Stimulated activated CD8-positive, alpha-beta memory T cell treated with anti-CD3 and anti-CD28 coated beads, Interleukin-12 subunit alpha, Interleukin-12 subunit beta, amount 100 ng/mL, for 24 hours (primary cell): ENCODE results near the gene FHL2.

Source experiments
- DNase-seq: peaks from one replicate; pipeline ENCODE4 v3.0.0-alpha.2; 2020; ENCODE audit errors: extremely low read depth

FHL2 gene

DNA sequence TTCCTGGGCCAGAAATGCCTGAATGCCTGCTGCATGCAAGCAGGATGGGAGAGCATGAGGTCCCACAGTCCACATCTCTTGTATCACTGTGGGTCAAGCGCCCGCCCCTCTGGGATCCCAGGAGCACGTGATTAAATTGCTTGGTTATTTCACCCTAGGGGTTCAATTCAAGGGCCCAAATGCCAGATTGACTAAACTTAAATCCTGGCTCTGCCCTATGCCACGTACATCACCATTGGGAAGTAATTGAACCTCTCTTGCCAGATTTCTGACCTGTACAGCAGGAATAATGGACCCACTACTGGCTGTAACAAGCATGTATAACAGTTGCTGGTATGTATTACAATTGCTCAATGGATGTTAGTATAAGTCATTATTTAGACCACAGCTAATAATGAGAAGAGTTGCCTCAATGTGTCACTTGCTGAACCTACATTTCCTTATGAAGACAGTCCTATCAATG, 19.9 kb downstream of the FHL2 start:
- DNase-seq = no peak

DNA sequence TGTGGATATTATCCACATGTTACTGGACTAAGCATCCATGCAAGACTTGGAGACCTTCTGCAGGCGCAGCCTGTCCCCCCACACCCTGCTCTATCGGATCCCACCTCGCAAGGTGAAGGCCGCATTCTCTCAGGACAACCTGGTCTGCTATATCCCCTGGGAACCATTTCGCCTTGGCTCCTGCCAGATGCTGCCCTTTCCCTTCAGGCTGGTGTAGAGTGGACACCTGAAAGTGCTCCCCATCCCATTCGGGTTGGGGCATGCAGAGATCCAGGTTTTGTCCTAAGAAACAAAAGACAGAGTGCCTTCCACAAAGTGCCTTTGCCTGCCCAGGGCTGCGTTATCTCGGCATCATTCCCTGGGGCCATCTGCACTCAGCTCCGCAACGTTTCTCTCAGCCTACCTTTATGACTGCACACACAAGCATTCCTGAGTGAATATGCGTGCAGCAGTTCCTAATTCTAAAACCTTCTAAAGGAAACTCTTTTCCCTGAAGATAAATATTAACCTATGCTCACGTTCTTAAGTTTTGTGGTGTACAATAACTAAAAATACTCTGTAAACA, 20.5 kb downstream of the FHL2 start:
- DNase-seq = no peak

DNA sequence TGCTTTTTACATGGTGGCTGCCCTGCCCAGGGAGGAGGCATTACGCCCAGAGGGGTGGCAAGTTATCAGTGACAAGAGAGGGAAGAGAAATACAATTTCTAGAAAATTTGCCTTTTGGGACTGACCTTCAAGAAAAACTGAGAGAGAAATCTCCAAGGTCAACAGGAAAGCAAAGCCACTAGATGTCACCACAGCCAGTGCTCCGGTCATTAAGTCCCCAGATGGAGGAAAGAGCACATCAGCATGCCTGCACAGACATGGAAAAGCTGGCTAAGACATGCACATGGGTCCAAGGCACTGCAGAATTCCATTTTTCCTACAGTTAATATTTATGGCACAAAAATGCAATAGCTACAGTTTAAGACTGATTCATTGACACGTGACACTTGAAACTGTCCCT, 21.0 kb downstream of the FHL2 start:
- DNase-seq = no peak

DNA sequence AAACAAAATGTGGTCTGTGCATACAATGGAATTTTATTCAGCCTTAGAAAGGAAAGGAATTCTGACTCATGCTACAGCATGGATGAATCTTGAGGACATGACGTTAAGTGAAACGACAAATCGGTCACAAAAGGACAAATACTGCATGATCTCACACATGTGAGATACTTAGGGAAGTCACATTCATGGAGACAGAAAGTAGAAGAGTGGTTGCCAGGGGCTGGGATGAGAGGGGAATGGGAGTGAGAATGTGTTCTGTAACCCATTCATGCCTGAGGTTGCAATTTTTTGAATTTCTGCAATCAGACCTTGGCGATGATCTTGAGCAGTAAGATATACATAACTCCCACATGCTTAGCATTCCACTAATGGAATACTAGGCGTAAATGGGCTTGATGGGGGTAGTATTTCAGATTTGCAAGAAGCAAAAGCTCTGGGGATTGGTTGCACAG, 22.0 kb downstream of the FHL2 start:
- no peak for DNase-seq

DNA sequence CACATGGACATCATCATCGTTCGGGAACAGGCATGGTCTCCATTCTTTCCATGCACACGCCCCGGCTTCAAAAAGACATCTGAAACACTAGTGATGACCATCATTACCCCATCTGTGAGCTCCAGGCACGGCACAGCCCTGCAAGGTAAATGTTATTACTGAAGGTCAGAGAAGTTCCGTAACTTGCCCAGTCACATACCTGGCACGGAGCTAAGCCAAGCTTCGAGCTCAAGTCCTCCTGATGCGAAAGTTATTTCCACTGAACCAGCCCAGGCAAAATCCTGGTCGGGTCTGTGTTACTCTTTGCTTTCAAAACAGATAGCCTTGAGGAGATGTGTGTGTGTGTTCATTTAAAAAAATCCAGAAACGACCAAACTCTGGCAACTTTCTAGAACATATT, 22.8 kb downstream of the FHL2 start:
- no peak for DNase-seq

DNA sequence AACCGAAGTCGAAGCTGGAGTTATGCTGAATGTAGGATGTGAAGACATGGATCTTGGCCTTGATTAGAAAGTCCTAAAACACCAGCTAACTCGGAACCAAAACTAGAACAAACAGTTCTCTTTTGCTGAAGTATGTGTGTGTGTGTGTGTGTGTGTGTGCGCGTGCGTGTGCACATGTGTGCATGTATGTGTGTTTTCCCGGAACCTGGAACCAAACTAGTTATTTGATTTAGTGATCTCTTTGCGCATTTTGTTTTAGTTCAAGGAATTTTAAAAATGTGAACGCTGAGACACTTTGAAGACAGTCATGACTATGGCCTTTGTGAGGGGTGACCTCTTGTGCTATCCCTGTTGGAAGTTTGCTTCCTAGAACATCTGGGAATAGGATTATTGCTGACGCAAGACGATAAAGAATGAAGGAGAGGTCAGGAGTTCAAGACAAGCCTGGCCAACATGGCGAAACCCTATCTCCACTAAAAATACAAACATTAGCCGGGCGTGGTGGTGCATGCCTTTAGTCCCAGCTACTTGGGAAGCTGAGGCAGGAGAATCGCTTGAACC, 23.8 kb downstream of the FHL2 start:
- no peak for DNase-seq

DNA sequence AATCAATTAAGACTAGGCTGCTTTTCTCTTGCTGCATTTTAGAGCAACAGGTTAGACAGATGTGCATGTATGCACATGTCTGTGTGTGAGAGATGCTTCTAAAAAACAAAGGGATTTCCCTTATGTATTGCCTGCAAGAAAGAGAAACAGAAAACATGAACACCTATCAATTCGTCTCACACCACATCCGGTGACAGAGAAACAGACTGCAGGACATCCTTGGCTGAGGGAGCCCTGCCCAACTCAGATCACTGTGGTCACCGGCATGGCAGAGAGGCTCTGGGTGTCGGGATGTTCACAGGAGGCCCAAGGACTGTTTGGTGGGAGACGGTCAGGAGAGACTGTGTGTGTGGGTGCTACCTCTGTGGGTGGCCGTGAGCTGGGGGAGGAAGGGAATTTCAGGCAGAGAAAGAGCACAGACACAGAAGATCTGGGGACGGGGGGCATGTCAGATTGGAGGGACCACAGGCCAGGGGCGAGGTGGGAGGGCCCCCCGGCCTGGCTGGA, 24.9 kb downstream of the FHL2 start:
- DNase-seq = no peak

DNA sequence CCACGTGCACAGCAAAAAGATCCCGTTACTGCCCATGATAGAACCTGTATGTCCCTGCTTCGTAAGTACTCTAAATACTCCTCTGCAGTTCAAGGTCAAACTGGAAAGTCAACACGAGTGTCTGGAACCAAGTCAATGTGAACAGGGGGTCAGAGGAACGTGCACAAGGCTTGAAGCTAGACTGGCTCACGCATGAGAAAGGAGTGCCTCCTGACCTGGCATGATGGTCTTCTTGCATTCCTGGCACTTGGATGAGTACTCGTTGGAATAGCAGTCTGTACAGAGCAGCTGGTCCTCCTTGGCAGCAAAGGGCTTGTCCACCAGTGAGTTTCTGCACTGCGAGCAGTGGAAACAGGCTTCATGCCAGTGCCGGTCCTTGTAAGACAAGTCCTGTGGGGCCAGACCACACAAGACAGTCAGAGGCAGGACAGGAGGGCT, 25.5 kb downstream of the FHL2 start:
- DNase-seq = no peak

DNA sequence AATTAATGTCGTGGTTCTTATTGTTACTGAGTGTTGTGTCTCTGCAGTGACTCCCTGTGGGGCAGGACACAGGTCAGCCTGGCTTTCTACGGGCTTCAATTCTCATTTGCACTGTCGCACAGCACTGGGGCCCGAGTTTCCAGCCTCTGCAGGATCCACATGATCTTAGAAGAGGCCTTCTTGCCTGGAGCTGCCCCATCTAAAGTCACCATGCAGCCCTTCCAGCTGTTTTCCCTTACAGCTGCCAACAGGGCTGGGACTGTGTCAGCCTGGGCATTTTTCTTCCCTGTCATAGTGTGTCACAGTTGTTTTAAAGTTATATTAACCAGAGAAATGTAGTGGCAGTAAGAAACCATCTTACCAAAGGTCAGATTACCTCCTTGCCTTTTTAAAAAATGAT, 27.0 kb downstream of the FHL2 start:
- DNase-seq = no peak

DNA sequence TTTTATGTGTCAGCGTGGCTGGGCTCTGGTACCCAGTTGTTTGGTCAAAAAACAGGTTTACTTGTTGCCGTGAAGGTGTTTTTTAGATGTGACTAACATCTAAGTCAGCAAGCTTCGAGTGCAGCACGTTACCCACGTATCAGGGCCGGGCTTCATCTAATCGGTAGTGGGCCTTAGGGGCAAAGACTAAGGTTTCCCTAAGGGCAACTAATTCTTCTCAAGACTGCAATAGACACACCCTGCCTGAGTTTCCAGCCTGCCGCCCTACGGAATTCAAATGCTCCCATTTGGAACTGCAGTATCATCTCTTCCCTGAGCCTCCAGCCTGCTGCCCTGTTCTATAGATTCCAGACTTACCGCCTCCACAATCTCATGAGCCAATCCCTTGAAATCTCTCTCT, 27.7 kb downstream of the FHL2 start:
- DNase-seq = no peak

DNA sequence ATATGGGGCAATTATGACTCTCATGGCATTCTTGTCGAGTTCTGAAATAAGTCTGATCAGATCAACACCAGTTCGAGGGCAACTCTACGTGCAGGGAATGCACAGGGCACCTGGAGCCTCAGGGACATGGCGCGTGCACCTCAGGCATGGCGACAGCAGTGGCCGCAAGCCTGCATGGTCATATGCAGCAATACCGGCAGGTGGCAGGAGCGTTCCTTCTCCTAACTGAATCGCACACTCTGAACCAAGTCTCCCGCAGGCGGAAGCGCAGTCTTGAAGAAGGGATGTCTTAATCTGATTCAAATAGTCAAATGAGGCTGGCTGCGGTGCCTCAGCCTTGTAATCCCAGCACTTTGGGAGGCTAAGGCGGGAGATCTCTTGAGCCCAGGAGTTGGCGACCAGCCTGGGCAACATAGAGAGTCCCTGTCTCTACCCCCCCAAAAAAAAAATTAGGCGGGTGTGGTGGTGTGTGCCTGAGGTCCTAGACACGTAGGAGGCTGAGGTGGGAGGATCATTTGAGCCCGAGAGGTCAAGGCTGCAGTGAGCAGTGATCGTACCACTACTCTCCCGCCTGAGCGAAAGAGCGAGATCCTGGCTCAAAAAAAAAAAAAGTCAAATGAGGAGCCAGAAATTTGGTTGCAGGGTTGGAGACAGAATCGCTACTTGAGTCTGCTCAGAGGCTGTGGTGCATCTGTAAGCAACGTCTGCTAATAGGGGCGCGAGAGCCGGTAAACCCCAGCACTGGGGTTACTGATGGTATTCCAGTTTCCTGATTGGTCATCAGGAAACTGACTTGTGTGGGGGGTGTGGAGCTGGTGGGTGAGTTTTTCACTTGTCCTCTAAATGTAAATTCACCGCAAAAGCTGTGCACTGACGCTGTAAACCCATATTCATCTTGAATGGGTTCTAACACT, 28.8 kb downstream of the FHL2 start:
- DNase-seq = peak; percentile 57

DNA sequence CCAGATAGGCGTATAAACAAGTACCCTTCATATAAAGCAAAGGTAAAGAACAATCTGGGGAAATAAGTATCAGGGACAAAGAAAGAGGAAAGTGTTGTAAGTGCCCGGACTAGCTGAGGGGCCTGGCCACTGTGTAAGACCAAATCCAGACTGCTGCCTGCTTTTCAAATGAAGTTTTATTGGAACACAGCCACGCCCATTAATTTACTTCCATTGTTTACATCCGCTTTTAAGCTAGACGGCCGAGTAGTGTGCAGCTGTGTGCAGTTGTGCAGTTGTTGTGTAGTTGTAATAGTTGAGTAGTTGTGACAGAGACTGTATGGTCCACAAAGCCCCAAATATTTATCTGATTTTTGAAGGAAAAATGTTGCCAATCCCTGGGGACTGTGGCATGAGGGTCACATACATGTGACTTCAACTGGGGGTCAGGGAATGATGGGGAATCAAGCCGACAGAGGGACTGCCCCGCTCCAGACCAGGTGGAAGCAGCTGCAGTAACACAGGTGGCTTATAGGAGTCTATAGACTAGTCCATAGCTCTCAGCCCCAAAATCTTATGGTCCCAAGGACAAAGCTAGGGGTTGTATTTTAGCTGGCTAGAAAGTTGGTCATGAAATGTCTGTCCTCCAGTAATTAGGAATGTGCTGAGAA, 30.0 kb downstream of the FHL2 start:
- DNase-seq = no peak

DNA sequence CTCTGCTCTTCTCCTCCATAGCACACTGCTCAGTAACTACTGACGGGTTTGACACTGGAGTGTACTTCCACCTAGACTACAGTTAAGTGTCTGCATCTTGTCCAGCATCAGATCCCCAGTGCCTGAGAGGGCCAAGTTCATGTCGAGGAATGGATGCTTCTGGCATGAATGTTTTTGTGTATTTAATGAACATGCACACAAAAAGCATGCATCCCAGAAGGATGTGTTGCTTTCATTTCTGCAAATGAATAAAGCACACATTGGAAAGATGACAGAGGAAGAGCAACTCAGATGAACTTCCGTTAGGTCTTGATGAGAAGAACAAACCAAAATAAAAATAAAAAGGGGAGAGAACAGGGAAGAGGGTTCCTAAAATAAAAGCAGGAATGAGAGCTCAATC, 33.6 kb downstream of the FHL2 start:
- no peak for DNase-seq

DNA sequence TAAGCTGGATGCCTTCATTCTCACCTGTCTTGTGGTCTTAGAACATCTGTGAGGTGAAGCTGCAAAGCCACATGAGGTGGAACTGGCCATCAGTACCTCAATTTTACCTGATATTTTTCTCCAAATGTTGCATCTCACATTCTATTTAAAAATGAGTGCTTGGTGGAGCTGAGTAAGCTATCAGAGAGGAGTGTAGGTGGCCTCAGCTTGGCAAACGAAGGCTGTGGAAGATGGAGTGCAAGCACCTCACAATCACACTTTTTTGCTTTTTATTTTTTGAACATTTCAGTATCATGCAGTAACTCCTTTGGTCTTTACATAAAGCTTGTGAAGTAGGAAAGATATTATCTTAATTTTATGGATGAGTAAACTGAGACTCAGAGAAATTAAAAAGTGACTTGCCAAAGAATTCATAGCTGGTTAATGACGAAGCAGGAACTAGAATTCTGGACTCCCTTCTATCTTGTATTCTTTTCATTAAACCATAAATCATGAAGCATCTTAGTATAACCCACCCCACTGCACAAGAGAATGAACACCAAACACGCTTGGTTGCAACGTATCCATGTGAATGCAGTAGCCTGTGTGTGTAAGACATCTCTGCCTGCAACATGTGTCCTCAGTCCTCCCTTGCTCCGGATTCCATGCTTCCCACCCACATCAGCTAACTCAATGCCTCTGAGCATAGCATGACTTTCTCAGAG, 34.3 kb downstream of the FHL2 start:
- DNase-seq = no peak

DNA sequence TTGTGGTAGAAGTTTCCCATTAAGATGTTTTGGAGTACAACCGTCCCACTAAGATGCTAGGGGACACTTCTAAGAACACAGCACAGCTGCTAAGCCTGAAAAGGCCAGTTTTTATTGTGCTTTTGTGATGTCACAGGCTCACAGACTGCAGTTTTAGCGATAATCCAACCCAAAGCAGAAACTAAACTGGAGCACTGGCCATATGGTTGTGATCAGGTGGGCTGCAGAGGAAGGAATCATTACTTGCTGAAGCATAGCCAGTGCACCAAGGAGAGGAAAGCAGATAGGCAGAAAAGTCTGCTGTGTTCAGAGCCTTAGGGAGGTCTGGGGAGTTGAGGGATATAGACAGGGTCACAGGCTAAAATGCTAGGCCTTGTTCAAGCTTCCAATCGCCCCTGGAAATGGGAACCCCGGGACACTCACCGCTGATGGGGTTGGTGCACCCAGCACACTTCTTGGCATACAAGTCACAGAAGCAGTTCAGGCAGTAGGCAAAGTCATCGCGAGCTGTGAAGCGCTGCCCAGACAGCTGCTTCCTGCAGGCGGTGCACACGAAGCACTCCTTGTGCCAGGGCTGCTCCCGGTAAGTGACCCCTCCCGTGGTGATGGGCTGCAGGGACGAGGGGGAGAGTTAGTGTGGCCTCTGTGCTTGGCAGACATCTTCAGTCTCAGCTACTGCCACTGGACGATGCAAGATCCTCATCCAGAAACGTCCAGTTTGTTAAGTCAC, 35.8 kb downstream of the FHL2 start:
- no peak for DNase-seq

DNA sequence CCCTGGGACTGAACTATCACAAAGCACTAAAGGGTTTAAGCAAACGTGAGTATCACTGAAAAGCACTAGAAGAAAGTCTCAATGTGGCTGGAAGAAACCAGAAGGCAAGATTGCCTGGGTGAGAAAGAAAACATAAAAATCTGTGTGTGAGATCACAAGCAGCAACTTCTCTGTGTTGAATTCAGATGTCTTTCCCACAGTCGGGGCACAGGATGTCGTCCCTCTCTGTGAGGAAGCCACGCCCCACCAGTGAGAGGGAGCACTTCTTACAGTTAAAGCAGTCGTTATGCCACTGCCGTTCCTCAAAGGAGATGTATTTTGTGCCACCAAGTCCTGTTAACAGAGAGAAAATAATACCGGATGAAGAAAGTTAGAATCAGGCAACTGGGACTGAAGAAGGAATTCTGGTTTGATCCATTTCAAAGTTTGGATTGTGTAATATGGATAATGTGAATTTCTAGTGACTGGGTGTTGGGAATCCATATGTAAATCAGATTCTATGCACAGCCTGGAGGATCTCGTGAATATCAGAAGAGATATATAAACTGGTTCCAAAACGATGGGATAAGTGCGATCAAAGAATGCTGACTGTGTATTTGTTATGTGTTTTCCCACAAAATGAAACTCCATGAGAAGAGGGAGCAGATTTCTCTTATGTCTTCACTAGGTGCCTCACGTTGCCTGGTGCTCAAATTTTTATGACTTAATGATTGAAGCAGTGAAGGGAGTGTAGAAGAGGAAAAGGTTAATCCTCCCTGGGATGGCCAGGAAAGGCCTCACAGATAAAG, 37.6 kb downstream of the FHL2 start:
- DNase-seq = no peak

DNA sequence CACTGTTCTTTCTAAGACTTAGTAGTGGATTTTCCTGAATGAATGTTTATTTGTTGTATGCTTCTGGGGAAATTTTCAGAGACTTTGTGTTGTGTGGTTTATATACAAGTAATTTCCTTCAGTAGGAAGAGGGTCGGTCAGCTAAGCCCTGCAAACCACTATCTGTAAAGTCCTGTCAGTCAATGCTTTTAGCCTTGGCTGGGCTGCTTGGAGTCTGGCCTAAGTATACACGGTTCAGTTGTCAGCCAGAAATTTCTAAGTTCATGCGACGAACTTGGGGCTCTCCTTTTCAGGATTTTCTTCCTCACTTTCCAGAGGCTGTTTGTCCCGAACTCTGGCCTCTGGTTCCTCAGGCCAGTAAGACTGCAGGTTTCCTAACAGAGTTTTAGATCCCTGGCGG, 40.3 kb downstream of the FHL2 start:
- no peak for DNase-seq

DNA sequence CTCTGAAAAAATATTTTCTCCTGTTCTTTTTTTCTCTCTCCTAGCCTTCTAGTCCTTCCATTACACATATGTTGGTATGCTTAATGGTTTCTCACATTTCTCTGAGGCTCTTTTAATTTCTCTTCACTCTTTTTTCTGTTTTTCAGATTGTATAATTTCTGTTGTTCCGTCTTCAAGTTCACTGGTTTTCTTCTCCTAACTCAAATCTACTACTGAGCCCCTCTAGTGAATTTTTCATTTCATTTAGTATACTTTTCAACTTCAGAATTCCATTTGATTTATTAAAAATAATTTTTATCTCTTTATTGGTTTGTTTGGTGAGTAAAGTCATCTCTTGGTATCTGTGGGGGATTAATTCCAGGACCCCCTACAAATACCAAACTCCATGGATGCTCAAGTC, 41.7 kb downstream of the FHL2 start:
- no peak for DNase-seq

DNA sequence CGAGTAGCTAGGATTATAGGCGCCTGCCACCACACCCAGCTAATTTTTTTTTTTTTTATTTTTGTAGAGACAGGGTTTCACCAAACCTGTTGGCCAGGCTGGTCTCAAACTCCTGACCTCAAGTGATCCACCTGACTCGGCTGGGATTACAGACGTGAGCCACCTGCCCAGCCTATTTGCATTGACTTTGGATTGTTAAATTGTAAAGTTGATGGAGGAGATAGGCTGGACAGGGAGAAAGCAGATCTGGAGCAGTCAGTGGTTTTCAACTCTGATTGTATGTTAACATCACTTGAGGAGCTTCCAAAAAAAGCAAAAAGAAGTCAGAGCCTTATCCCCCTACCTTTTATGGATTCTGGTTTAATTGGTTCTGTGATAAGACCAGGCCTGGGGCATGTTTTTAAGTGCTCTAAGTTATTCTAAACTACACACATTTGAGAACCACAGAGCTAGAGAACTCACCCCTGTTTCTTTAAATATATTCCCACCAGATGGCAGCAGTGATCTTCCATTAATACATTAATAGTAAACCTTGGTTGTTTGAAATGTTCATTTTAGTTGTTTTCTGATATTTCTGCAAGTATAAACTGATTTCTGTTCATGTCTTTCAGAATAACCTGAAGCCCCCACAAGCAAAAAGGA, 54.0 kb downstream of the FHL2 start:
- DNase-seq = no peak

DNA sequence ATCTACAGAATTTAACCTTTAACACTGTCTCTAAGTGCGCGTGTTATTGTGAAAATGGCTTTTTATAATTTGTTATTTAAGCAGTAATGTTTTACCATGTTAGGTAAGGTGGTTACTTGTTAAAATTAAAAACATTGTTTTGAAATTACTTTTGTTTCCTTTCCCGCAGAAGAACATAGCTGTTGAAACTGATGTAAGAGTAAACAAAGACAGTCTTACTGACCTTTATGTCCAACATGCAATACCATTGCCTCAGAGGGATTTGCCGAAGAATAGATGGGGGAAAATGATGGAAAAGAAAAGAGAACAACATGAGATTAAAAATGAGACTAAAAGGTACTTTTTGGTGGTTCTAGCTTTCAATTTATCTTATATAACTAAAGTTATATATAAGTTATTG, 59.4 kb downstream of the FHL2 start:
- no peak for DNase-seq
